OCI-LY1 (cell line): Measurements from ENCODE around the gene KAT5.
"Not testable (repeated sequence)": the region's sequence is repeated elsewhere in the genome, so short reads cannot be mapped to it uniquely, and the experiment has no call there.

Experiments used
- CTCF ChIP-seq: fragments of 200-600 bp; sonication (generic), shearing (Covaris generic); IDR thresholded peaks from 2 replicates; pipeline ENCODE4 v1.5.1; 2017; ENCODE audit warnings: mild to moderate bottlenecking, antibody characterized with exemption, low read length, moderate library complexity, mixed read lengths
- EZH2 ChIP-seq: fragments of 200-600 bp; sonication (generic), shearing (Covaris generic); IDR thresholded peaks from 2 replicates; pipeline ENCODE4 v1.8.0; 2017; ENCODE audit warnings: borderline replicate concordance, mixed run types, mild to moderate bottlenecking, antibody characterized with exemption, low read length, moderate library complexity, mixed read lengths

- not testable (repeated sequence) for TF ChIP-seq EZH2, CTCF
These were observed 23.1 kb downstream of the KAT5 start for GRCh38 chr11:65735111-65735510.
